GM23338 (cell line): ENCODE data around the gene GPD1. TPM values are rescaled to one million over a fixed set of nuclear protein-coding genes. Genes with fewer than 3 reads are reported as not detected.

Experiments
- ATAC-seq: fragments of 200-7000 bp; cut with Tn5 transposase; 3 replicates; pipeline ENCODE4 v1.9.1; 2020
- DNase-seq: peaks from one replicate; pipeline ENCODE4 v3.0.0-alpha.2; 2015; ENCODE audit warnings: low spot score
- H2AFZ ChIP-seq: fragments of 200-600 bp; sonication (generic); 2 replicates; pipeline ENCODE4 v1.8.0; 2016; ENCODE audit warnings: antibody characterized with exemption, mild to moderate bottlenecking, moderate library complexity
- H3F3A ChIP-seq: fragments of 200-600 bp; sonication (generic); replicated peaks from 2 replicates; pipeline ENCODE4 v1.8.0; 2017; ENCODE audit warnings: antibody characterized with exemption, mixed run types, low read depth
- H3K27ac ChIP-seq: fragments of 200-600 bp; sonication (generic); 2 replicates; pipeline ENCODE4 v1.6.1; 2016; ENCODE audit warnings: low read depth
- H3K27me3 ChIP-seq: fragments of 200-600 bp; sonication (generic); 2 replicates; pipeline ENCODE4 v1.8.0; 2016; ENCODE audit warnings: mild to moderate bottlenecking, mixed run types, moderate library complexity; ENCODE audit not compliant: insufficient read depth
- H3K36me3 ChIP-seq: fragments of 200-600 bp; sonication (generic); 2 replicates; pipeline ENCODE4 v1.8.0; 2016; ENCODE audit warnings: mild to moderate bottlenecking; ENCODE audit not compliant: insufficient read depth
- H3K4me1 ChIP-seq: fragments of 200-600 bp; sonication (generic); 2 replicates; pipeline ENCODE4 v1.8.0; 2016; ENCODE audit warnings: mild to moderate bottlenecking, moderate library complexity; ENCODE audit not compliant: insufficient read depth
- H3K4me2 ChIP-seq: fragments of 200-600 bp; sonication (generic); 2 replicates; pipeline ENCODE4 v1.7.1; 2017; ENCODE audit warnings: mixed run types
- H3K4me3 ChIP-seq: fragments of 200-600 bp; sonication (generic); 2 replicates; pipeline ENCODE4 v1.6.1; 2016; ENCODE audit warnings: mixed run types
- H3K79me2 ChIP-seq: fragments of 200-600 bp; sonication (generic); replicated peaks from 2 replicates; pipeline ENCODE4 v1.8.0; 2017; ENCODE audit warnings: mild to moderate bottlenecking; ENCODE audit not compliant: insufficient read depth
- H3K9me2 ChIP-seq: fragments of 200-600 bp; sonication (generic); 2 replicates; pipeline ENCODE4 v1.8.0; 2017; ENCODE audit not compliant: insufficient read depth
- H4K20me1 ChIP-seq: fragments of 200-600 bp; sonication (generic); replicated peaks from 2 replicates; pipeline ENCODE4 v1.8.0; 2017; ENCODE audit warnings: mild to moderate bottlenecking; ENCODE audit not compliant: insufficient read depth
- H3K27ac Mint-ChIP-seq: 2 replicates; pipeline ENCODE4 v1.8.0; 2020; ENCODE audit warnings: inconsistent platforms, mild to moderate bottlenecking, moderate library complexity, mixed read lengths
- H3K27me3 Mint-ChIP-seq: 3 replicates; pipeline ENCODE4 v1.8.0; 2022; ENCODE audit warnings: low read depth, mild to moderate bottlenecking, moderate library complexity, mixed read lengths, inconsistent platforms; ENCODE audit not compliant: insufficient read depth, poor library complexity
- H3K36me3 Mint-ChIP-seq: 3 replicates; pipeline ENCODE4 v1.8.0; 2021; ENCODE audit warnings: low read depth, mild to moderate bottlenecking, inconsistent platforms, moderate library complexity, mixed read lengths
- H3K4me1 Mint-ChIP-seq: 3 replicates; pipeline ENCODE4 v1.8.0; 2020; ENCODE audit warnings: mild to moderate bottlenecking, inconsistent platforms, mixed read lengths
- H3K4me3 Mint-ChIP-seq: 3 replicates; pipeline ENCODE4 v1.8.0; 2021; ENCODE audit warnings: moderate library complexity, mild to moderate bottlenecking, inconsistent platforms, mixed read lengths
- H3K9me3 Mint-ChIP-seq: 3 replicates; pipeline ENCODE4 v1.8.0; 2020; ENCODE audit warnings: moderate library complexity, mild to moderate bottlenecking, inconsistent platforms, mixed read lengths
- CREB1 ChIP-seq: fragments of 250-450 bp; sonication (Bioruptor Pico); IDR thresholded peaks from 2 replicates; pipeline ENCODE4 v1.5.0; 2020; ENCODE audit warnings: low read depth, mild to moderate bottlenecking, moderate library complexity
- CTCF ChIP-seq, 2 experiments: fragments of 200-600 bp in 1 of 2; sonication (generic) in 1 of 2; conservative IDR thresholded peaks; 2 replicates each; pipeline versions ENCODE4 v1.5.1 to v1.6.1; 2016 to 2017; ENCODE audit warnings: antibody characterized with exemption in 2 of 2, low read depth in 2 of 2, mild to moderate bottlenecking in 2 of 2, moderate library complexity in 1 of 2
- EZH2 ChIP-seq: fragments of 200-600 bp; sonication (generic); IDR thresholded peaks from one replicate; pipeline ENCODE4 v1.8.0; 2017; ENCODE audit warnings: antibody characterized with exemption, mild to moderate bottlenecking, low read depth; ENCODE audit not compliant: unreplicated experiment
- EZH2phosphoT487 ChIP-seq: fragments of 200-600 bp; sonication (generic); IDR thresholded peaks from one replicate; pipeline ENCODE4 v1.8.1; 2018; ENCODE audit warnings: antibody characterized with exemption; ENCODE audit not compliant: unreplicated experiment
- NANOG ChIP-seq: IDR thresholded peaks from 2 replicates; pipeline ENCODE4 v1.6.1; 2016; ENCODE audit warnings: antibody characterized with exemption, borderline replicate concordance
- POLR2AphosphoS5 ChIP-seq: IDR thresholded peaks from 2 replicates; pipeline ENCODE4 v1.6.1; 2016; ENCODE audit warnings: antibody characterized with exemption, low read depth
- REST ChIP-seq: IDR thresholded peaks from one replicate; pipeline ENCODE4 v1.6.1; 2018; ENCODE audit warnings: antibody characterized with exemption; ENCODE audit not compliant: unreplicated experiment
- ZNF114 ChIP-seq: fragments of 250-450 bp; sonication (Bioruptor Pico); IDR thresholded peaks from 2 replicates; pipeline ENCODE4 v1.5.0; 2020; ENCODE audit warnings: mild to moderate bottlenecking, moderate library complexity
- ZNF331 ChIP-seq: fragments of 250-450 bp; sonication (Bioruptor Pico); IDR thresholded peaks from 2 replicates; pipeline ENCODE4 v1.5.0; 2020; ENCODE audit warnings: low read depth, mild to moderate bottlenecking, moderate library complexity
- ZNF462 ChIP-seq: fragments of 250-450 bp; sonication (Bioruptor Pico); IDR thresholded peaks from 2 replicates; pipeline ENCODE4 v1.5.0; 2020; ENCODE audit warnings: mild to moderate bottlenecking, moderate library complexity
- polyA plus RNA-seq: library from polyadenylated mRNA; unstranded; fragments of >200 nt; fragmentation: Nextera tagmentation; extraction: Ambion mirVana; gene quantifications from 2 replicates; pipeline ENCODE4 v1.2.1, GENCODE V29; 2016
- total RNA-seq: library from RNA; depleted of rRNA; stranded (reverse); fragments of >200 nt; shearing (Covaris generic); gene quantifications from 2 replicates; pipeline ENCODE4 v1.2.3, GENCODE V29; 2014

Gene GPD1
- total and polyA plus RNA-seq, 2 experiments from 2014 or later = 0.36 to 0.45 TPM

- TF ChIP-seq ZNF114 (CRISPR knock-in tag) (no peak), NANOG (no peak), EZH2phosphoT487 (no peak), ZNF462 (CRISPR knock-in tag) (no peak)
These were observed 6.4 kb downstream of the GPD1 start (continued) for GRCh38 chr12:50110127-50110761.

GRCh38 chr12:50110762-50111351, 7.0 kb downstream of the GPD1 start:
- peak; percentile 7 for ATAC-seq
- peak overlapping the region; percentile 84 for H3K27ac ChIP-seq
- H3K27ac Mint-ChIP-seq = peak overlapping the region; percentile 94; the same call in 1 of the 2 replicates
- TF ChIP-seq EZH2 = no peak
- TF ChIP-seq CTCF (conservative IDR thresholded peaks at IDR 0.05; ENCODE audit: low read depth in 2 of 2) = no peak
- no peak for TF ChIP-seq ZNF331 (CRISPR knock-in tag)
- TF ChIP-seq POLR2AphosphoS5 = no peak
- TF ChIP-seq REST = no peak
- TF ChIP-seq NANOG = no peak
- TF ChIP-seq CREB1 (CRISPR knock-in tag) = no peak

More at GRCh38 chr12:50110762-50111351, 7.0 kb downstream of the GPD1 start:
- Histone ChIP-seq H3K9me2 (no peaks in the 10 kb centered on the region), H4K20me1 (no peaks in the 10 kb centered on the region), H3K4me1 (peaks cover 12% of the 10 kb centered on the region; the same call in 1 of the 2 replicates), H3K36me3 (no peaks in the 10 kb centered on the region), H3K27me3 (no peaks in the 10 kb centered on the region), H2AFZ (peak overlapping the region; percentile 94), H3K79me2 (peaks cover 23% of the 10 kb centered on the region), H3K4me3 (peak overlapping the region; percentile 45), H3F3A (peaks cover 16% of the 10 kb centered on the region), H3K4me2 (peak overlapping the region; percentile 59)
- Mint-ChIP-seq H3K4me1 (peaks cover 24% of the 10 kb centered on the region), H3K27me3 (peaks cover 7% of the 10 kb centered on the region), H3K36me3 (peaks cover 3% of the 10 kb centered on the region; the same call in 2 of the 3 replicates), H3K9me3 (peaks cover 2% of the 10 kb centered on the region; the same call in 1 of the 3 replicates), H3K4me3 (peak overlapping the region; percentile 97)
- peak; percentile 70 for DNase-seq
